22Rv1 (cell line): ENCODE results near the gene PDE2A.

Experiments
- ZFX ChIP-seq: fragments of 450-650 bp; IDR thresholded peaks from 2 replicates; pipeline ENCODE4 v1.6.1; 2017; ENCODE audit warnings: antibody characterized with exemption, borderline replicate concordance
- TF ChIP-seq, protein P1 (sequence below): fragments of 450-650 bp; IDR thresholded peaks from 2 replicates; pipeline ENCODE4 v1.5.1; 2017; ENCODE audit warnings: mild to moderate bottlenecking

DNA sequence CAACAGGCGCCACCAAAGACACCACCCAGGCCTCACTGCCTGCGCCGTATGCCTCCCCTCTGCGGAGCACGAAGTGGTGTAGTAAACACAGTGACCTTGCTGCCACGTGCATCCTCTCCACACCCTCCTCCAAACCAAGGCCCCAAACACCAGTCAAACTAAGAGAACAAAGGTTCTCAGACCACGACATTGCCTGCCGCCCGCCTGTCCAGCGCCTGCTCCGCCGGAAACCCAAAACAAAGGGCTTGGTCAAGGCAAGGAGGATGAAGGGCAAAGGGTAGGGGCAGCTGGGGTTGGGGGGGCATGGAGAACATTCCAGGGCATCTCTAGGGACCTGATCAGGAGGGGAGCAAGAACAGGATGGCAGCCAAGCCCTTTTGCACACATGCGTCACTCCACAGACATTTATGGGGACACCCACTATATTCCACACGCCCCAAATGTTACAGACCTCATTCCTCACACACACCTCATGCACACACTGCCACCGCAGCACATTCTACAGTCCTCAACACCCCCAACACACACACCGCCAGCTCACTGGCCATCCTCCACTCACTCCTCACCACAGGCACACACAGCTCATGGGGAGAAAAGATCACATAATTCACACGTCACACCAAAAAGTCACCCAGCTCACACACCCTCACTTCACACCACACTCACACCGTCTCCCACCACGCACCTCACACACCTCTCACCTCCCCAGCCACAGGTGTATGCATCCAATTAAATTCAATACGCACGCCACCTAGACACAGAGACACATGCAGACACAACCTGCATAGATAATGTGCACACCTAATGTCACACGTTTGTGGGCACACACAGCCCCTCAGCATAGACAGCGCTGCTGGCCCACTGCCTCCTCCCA, 34.5 kb downstream of the PDE2A start:
- TF ChIP-seq, protein P1, sequence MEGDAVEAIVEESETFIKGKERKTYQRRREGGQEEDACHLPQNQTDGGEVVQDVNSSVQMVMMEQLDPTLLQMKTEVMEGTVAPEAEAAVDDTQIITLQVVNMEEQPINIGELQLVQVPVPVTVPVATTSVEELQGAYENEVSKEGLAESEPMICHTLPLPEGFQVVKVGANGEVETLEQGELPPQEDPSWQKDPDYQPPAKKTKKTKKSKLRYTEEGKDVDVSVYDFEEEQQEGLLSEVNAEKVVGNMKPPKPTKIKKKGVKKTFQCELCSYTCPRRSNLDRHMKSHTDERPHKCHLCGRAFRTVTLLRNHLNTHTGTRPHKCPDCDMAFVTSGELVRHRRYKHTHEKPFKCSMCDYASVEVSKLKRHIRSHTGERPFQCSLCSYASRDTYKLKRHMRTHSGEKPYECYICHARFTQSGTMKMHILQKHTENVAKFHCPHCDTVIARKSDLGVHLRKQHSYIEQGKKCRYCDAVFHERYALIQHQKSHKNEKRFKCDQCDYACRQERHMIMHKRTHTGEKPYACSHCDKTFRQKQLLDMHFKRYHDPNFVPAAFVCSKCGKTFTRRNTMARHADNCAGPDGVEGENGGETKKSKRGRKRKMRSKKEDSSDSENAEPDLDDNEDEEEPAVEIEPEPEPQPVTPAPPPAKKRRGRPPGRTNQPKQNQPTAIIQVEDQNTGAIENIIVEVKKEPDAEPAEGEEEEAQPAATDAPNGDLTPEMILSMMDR = no peak
- no peak for TF ChIP-seq ZFX
